K562 (cell line): ENCODE results near the gene FAM227A. TPM values are rescaled to one million over a fixed set of nuclear protein-coding genes. Genes with fewer than 3 reads are reported as not detected.

Experiments used
- BRF1 ChIP-seq: IDR thresholded peaks from 3 replicates; pipeline ENCODE4 v1.6.1; 2011; ENCODE audit warnings: borderline replicate concordance, mild to moderate bottlenecking; ENCODE audit not compliant: insufficient read length; ENCODE audit errors: extremely low read depth
- DDX20 ChIP-seq: fragments of 450-650 bp; IDR thresholded peaks from 2 replicates; pipeline ENCODE4 v1.6.1; 2016; ENCODE audit warnings: missing genetic modification characterization, low read depth, mild to moderate bottlenecking, missing compliant biosample characterization, moderate library complexity
- ETV1 ChIP-seq: fragments of 450-650 bp; conservative IDR thresholded peaks from 2 replicates; pipeline ENCODE4 v1.6.1; 2016; ENCODE audit warnings: missing genetic modification characterization, control low read depth, low read depth, missing compliant biosample characterization
- GTF2F1 ChIP-seq: IDR thresholded peaks from 2 replicates; pipeline ENCODE4 v1.6.1; 2011; ENCODE audit warnings: low read depth, low read length, improper control_type of control experiment
- HNRNPLL ChIP-seq: fragments of 200-400 bp; formaldehyde crosslinking; IDR thresholded peaks from 2 replicates; pipeline ENCODE4 v1.6.1; 2017; ENCODE audit warnings: low read length, low read depth, mild to moderate bottlenecking; ENCODE audit not compliant: poor library complexity, severe bottlenecking
- MTA1 ChIP-seq: fragments of 450-650 bp; IDR thresholded peaks from 2 replicates; pipeline ENCODE4 v1.6.1; 2017; ENCODE audit warnings: borderline replicate concordance
- SMARCA4 ChIP-seq: fragments of 450-650 bp; IDR thresholded peaks from 2 replicates; pipeline ENCODE4 v1.6.1; 2016
- SNRNP70 ChIP-seq: fragments of 200-400 bp; formaldehyde crosslinking; optimal IDR thresholded peaks from 2 replicates; pipeline ENCODE3; 2017; ENCODE audit warnings: low read depth, low read length
- SP1 ChIP-seq: sonication (generic); formaldehyde crosslinking; IDR thresholded peaks from 2 replicates; pipeline ENCODE4 v1.8.1; 2022; ENCODE audit warnings: mild to moderate bottlenecking, missing genetic modification reagents
- THRAP3 ChIP-seq: fragments of 450-650 bp; IDR thresholded peaks from 2 replicates; pipeline ENCODE4 v1.6.1; 2016; ENCODE audit warnings: mild to moderate bottlenecking, inconsistent platforms, borderline replicate concordance
- polyA plus RNA-seq, 8 experiments: library from polyadenylated mRNA; depleted of rRNA in 4 of 8; stranded (reverse) in 5 of 8; unstranded in 3 of 8; fragments of >200 nt; fragmentation: Nextera tagmentation in 2 of 8; fragmentation: Illumina TruSeq in 1 of 8; extraction: Ambion mirVana in 2 of 8; extraction: Trizol in 1 of 8; gene quantifications; 2 replicates each; pipeline versions ENCODE4 v1.2.1 to v1.2.3, GENCODE V29; 2011 to 2014; ENCODE audit warnings: inconsistent platforms in 1 of 8, missing spikeins in 1 of 8
- total RNA-seq, 7 experiments: library from RNA; depleted of rRNA in 6 of 7; stranded (reverse); fragments of >200 nt in 6 of 7; fragmentation: Illumina TruSeq in 2 of 7; extraction: Trizol in 2 of 7; gene quantifications; 2 replicates each; pipeline versions ENCODE4 v1.2.1 to v1.2.3, GENCODE V29; 2011 to 2021; ENCODE audit warnings: low replicate concordance in 1 of 7
- TF ChIP-seq, protein P1 (sequence below), 2 experiments: fragments of 450-650 bp; IDR thresholded peaks; 2 replicates each; pipeline ENCODE4 v1.6.1; 2016; ENCODE audit warnings: mild to moderate bottlenecking in 2 of 2, borderline replicate concordance in 1 of 2, low read depth in 1 of 2, moderate library complexity in 1 of 2
- TF ChIP-seq, protein P2 (sequence below): sonication (generic); formaldehyde crosslinking; IDR thresholded peaks from 2 replicates; pipeline ENCODE4 v1.8.0; 2022; ENCODE audit warnings: missing genetic modification reagents, mild to moderate bottlenecking, borderline replicate concordance
- TF ChIP-seq, protein P3 (sequence below): fragments of 250-450 bp; sonication (Bioruptor Pico); IDR thresholded peaks from 2 replicates; pipeline ENCODE4 v1.8.0; 2021; ENCODE audit warnings: moderate library complexity, mild to moderate bottlenecking, inconsistent platforms

FAM227A gene
- total and polyA plus RNA-seq, 9 of the 15 experiments (the other 6 are each of a cell fraction or from before 2014, with no cell fraction given) = 0.10 to 2.2 (median 0.83) TPM

DNA sequence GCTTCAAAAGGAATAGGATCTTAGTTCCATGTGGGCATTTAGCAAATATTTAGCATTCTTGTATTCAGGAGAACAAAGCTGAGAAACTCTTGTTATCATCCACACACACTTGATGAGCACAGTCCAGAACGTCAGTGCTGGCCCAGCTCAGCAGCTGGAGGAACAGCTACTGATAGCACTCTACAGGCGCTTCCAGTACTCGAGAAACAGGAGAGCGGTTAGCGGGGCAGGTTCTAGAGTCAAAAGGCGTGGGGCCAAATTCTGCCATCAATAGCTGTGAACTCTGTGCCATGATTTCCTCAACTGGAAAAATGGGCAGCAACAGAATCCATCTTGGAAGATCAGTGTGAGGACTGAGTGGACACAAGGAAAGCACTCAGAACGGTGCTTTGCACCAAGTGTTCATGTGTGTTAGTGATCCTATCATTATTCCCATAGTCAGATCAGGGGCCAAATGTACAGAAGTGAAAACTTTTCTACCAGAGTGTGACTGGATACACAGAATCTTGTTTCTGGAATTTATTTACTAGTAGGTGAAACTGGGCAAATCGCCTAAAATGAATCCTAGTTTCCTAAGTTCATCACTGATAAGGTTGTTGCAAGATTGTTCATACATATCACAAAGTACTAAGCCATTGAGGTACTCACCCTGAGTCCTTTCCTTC, 41.4 kb upstream of the FAM227A start (continued):
- TF ChIP-seq, protein P1, sequence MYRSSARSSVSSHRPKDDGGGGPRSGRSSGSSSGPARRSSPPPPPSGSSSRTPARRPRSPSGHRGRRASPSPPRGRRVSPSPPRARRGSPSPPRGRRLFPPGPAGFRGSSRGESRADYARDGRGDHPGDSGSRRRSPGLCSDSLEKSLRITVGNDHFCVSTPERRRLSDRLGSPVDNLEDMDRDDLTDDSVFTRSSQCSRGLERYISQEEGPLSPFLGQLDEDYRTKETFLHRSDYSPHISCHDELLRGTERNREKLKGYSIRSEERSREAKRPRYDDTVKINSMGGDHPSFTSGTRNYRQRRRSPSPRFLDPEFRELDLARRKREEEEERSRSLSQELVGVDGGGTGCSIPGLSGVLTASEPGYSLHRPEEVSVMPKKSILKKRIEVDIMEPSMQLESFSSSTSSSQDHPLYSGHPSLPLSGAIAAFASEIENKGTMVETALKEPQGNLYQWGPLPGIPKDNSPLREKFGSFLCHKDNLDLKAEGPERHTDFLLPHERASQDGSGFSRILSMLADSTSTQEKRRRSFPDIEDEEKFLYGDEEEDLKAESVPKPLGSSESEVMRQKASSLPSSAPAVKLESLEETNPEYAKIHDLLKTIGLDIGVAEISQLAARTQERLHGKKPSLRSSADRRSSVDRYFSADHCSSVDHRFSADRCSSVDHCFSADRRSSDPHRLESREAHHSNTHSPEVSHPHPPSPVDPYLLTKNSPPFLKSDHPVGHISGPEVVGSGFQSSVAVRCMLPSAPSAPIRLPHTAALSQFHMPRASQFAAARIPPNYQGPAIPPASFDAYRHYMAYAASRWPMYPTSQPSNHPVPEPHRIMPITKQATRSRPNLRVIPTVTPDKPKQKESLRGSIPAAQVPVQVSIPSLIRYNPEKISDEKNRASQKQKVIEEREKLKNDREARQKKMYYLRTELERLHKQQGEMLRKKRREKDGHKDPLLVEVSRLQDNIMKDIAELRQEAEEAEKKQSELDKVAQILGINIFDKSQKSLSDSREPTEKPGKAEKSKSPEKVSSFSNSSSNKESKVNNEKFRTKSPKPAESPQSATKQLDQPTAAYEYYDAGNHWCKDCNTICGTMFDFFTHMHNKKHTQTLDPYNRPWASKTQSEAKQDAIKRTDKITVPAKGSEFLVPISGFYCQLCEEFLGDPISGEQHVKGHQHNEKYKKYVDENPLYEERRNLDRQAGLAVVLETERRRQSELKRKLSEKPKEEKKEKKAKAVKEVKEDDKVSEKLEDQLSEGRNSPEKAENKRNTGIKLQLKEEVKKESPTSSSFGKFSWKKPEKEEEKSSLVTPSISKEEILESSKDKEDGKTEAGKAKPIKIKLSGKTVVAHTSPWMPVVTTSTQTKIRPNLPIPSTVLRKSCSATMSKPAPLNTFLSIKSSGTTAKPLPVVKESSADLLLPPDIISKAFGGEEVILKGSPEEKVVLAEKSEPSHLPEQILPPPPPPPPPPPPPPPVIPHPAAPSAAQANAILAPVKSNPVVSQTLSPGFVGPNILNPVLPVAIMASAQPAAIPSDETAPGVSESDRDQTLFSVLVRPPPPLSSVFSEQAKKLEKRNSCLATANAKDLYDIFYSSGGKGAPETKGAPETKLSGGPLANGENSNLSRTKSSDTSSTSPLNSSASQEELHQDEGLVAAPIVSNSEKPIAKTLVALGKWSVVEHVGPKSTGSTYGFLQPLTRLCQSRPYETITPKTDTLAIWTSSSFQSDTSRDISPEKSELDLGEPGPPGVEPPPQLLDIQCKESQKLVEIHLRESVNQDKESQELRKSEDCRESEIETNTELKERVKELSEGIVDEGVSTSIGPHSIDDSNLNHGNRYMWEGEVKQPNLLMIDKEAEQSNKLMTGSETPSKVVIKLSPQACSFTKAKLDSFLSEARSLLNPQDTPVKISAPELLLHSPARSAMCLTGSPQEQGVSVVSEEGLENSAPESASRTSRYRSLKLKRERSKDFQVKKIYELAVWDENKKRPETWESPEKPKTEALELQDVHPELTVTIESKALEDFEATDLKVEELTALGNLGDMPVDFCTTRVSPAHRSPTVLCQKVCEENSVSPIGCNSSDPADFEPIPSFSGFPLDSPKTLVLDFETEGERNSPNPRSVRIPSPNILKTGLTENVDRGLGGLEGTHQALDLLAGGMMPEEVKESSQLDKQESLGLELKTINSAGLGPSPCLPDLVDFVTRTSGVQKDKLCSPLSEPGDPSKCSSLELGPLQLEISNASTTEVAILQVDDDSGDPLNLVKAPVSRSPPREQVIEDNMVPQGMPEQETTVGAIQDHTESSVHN (IDR thresholded peaks at IDR 0.05; ENCODE audit: borderline replicate concordance in 1 of 2, low read depth in 1 of 2) = no peak
- TF ChIP-seq SNRNP70 (no peak), SMARCA4 (peak; percentile 25; the same call in 1 of the 2 replicates), MTA1 (no peak), HNRNPLL (peak; percentile 21), THRAP3 (no peak), ETV1 (tag) (no peak), GTF2F1 (no peak), BRF1 (no peak), DDX20 (tag) (no peak), SP1 (no peak)
- TF ChIP-seq, protein P2, sequence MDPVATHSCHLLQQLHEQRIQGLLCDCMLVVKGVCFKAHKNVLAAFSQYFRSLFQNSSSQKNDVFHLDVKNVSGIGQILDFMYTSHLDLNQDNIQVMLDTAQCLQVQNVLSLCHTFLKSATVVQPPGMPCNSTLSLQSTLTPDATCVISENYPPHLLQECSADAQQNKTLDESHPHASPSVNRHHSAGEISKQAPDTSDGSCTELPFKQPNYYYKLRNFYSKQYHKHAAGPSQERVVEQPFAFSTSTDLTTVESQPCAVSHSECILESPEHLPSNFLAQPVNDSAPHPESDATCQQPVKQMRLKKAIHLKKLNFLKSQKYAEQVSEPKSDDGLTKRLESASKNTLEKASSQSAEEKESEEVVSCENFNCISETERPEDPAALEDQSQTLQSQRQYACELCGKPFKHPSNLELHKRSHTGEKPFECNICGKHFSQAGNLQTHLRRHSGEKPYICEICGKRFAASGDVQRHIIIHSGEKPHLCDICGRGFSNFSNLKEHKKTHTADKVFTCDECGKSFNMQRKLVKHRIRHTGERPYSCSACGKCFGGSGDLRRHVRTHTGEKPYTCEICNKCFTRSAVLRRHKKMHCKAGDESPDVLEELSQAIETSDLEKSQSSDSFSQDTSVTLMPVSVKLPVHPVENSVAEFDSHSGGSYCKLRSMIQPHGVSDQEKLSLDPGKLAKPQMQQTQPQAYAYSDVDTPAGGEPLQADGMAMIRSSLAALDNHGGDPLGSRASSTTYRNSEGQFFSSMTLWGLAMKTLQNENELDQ (CRISPR knock-in tag) = no peak
- TF ChIP-seq, protein P3, sequence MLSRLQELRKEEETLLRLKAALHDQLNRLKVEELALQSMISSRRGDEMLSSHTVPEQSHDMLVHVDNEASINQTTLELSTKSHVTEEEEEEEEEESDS (CRISPR knock-in tag) = no peak
